HK-2 (cell line): ENCODE results near the gene HTR2A.
A peak's percentile ranks its signal among the peaks of the same experiment; 100 is the strongest.
"Not testable (repeated sequence)": the region's sequence is repeated elsewhere in the genome, so short reads cannot be mapped to it uniquely, and the experiment has no call there.

ENCODE experiments used
- DNase-seq: peaks from one replicate; pipeline ENCODE4 v3.0.0-alpha.2; 2018; ENCODE audit not compliant: unreplicated experiment

The HTR2A gene

DNA sequence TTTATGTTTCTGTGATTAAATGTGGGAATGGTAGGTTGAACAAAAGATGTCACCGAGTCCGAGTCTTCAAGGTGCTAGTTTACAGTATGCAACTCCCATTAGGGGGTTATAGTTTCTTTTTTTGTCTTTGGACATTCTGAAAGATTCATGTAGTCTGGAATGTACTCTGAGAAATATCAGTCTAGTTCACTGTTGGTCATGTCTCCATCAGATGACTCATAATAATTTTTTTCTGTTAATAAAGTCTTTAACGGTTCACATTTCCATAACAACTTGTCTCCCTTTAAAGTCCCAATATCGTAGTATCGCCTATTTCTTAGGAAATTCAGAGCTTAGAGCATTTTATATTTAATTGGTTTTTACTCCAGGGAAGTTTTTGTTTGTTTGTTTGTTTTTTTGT is 86.4 kb downstream of the HTR2A start:
- no peak for DNase-seq

DNA sequence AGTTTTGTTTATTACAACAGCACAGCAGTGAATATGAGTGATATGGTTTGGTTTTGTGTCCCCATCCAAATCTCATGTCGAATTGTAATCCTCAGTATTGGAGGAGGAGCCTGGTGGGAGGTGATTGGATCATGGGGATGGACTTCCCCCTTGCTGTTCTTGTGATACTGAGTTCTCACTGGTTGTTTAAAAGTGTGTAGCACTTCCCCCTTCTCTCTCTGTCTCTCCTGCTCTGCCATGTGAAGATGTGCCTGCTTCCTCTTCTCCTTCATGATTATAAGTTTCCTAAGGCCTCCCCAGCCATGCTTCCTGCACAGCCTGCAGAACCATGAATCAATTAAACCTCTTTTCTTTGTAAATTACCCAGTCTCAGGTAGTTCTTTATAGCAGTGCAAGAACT is 91.9 kb downstream of the HTR2A start:
- DNase-seq, result not testable (repeated sequence)

DNA sequence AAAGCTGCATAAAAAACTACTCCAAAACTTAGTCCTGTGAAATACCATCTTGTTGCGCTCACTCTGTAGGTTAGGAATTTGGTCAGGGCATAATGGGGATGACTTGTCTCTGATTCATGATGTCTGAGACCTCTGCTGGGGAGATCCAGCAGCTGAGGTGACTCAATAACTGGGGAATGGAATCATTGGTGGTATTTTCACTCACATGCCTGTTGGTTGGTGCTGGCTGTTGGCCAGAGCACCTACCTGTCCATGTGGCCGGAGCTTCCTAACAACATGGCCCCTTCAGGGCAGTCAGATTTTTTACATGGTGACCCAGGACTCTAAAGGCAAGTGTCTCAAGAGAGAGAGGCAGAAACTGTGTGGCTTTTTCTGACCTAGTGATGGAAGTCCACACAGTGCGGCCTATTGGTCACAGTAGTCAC is 92.5 kb downstream of the HTR2A start:
- DNase-seq, result peak; percentile 73

DNA sequence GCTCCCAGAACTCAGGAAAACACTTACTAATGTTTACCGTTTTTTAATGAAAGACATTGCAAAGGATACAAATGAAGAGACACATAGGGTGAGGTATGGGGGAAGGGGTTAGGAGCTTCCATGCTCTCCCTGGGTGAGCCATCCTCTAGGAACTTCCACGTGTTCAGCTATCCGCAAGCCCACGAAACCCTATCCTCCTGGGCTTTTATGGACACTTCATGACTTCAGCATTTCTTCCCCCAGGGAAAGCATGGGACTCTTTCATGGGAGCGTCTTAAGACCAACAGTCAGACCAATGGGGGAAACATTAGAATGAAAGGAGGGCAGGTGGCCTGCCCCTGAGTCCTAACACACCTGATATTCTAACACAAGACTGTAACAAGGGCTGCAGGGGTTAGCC is 93.3 kb downstream of the HTR2A start:
- no peak for DNase-seq

DNA sequence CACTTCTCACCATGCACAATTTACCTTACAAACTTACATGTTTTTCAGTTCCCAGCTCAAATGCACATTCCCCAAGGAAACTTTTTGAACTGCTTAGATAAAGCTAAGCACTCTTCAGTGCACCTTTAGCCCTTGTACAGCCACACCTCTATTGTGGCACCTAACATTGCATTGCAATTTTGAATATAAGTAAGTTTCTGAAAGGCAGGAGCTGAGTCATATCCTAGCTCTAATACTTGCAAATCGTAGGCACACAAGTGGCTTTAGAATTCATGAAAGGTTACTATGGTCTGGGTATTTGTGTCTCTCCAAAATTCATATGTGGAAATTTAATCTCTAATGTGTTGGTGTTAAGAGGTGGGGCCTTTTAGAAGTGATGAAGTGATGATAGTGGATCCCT is 95.0 kb downstream of the HTR2A start:
- DNase-seq, result no peak

DNA sequence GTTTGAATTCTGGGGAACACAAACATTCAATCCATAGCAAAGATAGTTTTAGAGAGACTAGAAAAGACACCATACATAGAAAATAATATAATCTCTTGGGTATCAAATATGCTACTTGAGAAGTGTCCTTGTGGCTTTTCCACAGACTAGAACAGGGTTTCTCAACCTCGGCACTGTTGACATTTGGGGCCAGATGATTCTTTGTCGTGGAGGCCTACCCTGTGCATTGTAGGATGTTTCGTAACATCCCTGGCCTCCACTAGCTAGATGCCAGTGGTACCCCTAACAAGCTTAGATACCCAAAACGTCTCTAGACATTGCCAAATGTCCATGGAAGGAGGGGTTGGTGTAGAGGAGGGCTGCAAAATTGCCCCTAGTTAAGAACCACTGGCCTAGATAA is 97.7 kb downstream of the HTR2A start:
- no peak for DNase-seq

DNA sequence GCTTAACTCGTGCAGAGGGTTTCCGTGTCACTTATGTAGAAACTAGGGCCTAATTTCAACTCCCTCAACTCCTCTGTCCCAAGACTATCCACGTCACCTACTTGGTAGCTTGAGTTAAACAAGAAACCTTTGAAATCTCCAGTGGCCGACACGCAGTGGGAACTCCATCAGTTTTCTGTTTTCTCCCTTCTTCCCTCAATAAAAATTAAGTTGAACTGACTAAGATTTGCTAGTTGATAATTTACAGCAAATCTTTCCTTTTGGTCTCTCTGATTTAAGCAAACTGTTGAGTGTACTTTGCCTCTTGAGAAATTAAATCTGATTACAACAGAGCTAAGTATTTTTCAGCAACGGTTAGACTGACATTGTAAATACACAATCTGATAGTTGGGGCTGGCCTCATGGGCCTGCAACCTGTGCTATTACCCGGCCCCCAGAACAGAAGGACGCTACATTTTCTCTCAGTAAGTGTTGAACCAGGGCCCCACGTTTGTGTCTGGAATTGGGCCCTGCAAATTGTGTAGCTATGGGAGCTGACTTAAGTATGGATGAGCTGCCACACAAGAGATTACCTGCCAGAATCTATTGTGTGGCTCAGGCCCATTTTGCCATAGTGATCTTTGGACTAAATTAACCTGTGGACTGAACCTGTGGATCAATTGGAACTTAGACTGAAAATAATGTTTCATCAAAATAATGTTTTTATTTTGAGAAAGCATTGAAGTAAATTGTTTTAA is 99.2 kb downstream of the HTR2A start:
- DNase-seq, result peak; percentile 30

DNA sequence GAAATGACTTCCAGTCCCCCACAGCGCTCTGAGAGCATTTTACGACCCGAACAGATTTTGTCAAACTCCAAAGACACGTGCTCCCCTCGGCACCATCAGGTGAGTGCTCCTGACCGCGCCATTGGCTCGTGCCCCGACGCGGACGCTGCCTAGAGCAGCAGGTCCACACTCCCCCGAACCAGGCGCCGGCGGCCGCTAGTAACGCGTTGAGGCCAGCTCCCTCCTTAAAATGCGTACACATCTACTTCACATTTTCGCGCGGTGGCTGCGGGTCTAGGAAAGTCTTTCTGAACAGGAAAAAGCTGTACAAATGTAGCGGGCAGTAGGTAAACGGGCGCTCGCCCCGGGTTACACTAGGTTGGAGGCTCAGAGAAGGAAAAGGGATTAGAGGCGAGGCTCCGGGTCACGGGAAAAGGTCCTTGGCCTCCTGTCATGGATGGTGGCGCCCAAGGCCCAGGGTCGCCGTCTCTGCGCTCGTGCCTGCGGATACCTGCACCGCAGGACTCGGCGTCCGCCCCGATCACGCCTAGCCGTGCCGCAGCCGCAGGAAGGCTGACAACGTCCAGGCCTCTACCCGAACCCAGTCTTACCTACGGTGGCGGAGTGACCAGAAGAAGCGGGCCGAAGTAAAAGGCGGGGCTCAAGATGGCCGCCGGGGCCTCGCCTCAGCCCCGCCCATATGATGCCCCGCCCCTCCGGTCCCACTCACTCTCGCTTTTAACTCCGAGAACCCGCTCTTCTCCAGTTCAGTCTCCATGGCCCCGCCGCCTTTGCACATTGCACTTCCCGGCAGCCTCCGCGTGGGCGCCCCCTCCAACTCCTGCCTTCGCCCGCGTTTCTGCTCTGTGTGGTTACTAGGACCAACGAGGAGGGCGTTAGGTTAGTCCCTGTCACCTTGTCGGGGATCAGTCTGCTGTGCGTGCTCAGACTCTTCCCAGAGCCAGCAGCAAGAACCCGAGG is 100.1 kb downstream of the HTR2A start, which contains the start of gene ESD:
Gene ESD, minus strand, starts transcription at position 647 of the 960 bp plus-strand sequence. CDS start 5,748 bp downstream, outside the sequence.
- peak; percentile 89 for DNase-seq

DNA sequence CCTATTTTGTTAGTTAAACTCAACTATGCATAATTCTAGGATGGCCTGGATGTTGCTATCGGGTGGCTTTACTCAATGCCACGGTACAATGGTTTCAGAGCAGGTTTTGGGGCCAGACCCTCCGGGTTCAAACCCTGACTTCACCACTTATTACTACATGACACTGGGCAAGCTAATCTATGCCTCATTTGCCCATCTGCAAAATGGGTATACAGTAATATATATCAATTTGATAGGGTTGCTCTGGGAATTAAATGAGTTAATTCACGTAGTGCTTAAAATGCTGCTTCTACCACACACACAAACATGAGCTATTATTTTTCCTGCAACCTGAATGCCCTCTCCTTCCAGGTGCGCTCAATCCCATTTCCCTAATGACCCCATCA is 100.7 kb downstream of the HTR2A start:
- DNase-seq, result no peak

DNA sequence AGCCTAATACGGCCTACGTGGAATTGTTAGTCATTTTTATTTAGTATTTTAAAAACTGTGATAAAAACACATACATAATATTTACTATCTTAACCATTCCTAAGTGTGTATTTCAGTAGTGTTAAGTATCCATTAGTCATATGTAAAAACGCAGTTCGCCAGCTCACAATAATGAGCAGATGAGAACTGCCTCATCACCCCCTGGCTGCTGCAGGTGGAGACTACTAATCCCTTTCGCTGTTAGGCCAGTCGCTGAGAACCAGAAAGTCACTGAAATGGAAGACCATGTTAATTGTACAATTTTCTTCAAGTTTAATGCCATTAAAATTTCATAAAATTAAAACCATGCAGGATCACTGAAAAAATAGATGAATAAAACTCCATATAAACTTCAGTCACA is 101.5 kb downstream of the HTR2A start:
- DNase-seq, result no peak

DNA sequence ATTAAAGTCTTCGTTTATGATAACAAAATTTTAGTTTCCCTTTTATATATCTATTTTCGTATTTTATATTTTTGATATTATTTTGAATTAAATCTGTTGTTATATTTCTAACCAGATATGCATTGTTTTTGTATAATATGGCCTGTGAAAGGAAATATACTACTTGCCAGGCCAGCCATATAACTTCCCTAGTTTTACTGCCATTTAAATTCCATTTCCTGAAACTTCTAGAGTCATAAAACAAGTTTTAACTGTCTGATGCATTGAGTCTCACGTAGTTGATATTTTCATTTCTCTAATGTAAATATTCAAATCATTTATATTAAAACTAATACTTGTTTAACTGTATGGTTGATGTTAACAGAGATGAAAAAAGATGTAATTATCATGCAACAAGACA is 113.3 kb downstream of the HTR2A start:
- no peak for DNase-seq

DNA sequence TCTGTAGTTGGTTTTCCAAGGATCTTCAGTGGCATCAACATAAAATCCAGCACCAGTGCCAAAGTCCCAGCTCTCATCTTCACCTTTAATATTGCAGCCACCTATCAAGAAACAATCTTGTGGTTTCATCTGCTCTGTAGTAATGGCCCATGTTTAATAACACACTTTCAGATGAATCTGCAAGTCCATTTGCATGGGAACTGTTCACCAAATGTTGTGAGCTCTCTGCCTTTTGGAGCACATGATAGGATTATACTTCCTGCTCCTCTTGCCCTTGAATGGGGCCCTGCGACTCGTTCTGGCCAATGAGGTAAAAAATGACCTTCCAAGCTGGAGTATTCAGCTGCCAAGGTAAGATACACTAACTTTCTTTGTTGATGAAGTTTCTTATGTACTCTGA is 114.2 kb downstream of the HTR2A start:
- no peak for DNase-seq

DNA sequence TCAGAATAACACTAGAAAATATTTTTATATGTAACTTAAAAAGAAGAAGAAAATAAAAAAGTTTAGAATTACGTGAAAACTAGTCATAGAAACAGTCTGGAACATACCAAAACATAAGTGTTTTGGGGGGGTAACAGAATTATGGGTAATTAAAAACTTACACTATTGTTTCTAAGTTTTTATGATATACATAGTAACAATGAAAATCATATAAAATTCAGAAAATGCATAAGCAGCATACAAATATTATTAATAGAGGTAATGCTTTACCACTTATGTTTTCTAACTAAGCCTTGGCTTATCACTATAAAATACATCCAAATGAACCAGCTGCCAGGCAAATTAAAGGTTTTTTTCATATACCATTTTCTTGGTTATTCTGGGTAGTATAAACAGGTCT is 114.8 kb downstream of the HTR2A start:
- no peak for DNase-seq
